HCT116 (cell line): ENCODE data around the gene SNHG17.

Source experiments
- ATF3 ChIP-seq: IDR thresholded peaks from 2 replicates; pipeline ENCODE4 v1.6.1; 2012
- CTCF ChIP-seq, 3 experiments: fragments of 200-600 bp in 1 of 3; sonication (generic) in 1 of 3; IDR thresholded peaks in 2 of 3; conservative IDR thresholded peaks in 1 of 3; 2 replicates each; pipeline ENCODE4 v1.5.1; 2012 to 2017; ENCODE audit warnings: low read depth in 2 of 3, low read length in 2 of 3, antibody characterized with exemption in 1 of 3, borderline replicate concordance in 1 of 3, control low read depth in 1 of 3, mild to moderate bottlenecking in 1 of 3, mixed read lengths in 1 of 3, mixed run types in 1 of 3, moderate library complexity in 1 of 3; ENCODE audit not compliant: insufficient read depth in 1 of 3
- EZH2 ChIP-seq: fragments of 200-600 bp; sonication (generic); IDR thresholded peaks from 2 replicates; pipeline ENCODE4 v1.6.1; 2017; ENCODE audit warnings: antibody characterized with exemption, mixed run types
- JUND ChIP-seq: IDR thresholded peaks from 2 replicates; pipeline ENCODE4 v1.6.1; 2012
- MAX ChIP-seq: IDR thresholded peaks from 2 replicates; pipeline ENCODE4 v1.6.1; 2012
- POLR2A ChIP-seq: IDR thresholded peaks from 2 replicates; pipeline ENCODE4 v1.7.0; 2011; ENCODE audit warnings: borderline replicate concordance; ENCODE audit not compliant: insufficient read depth, insufficient read length; ENCODE audit errors: extremely low read depth
- REST ChIP-seq: IDR thresholded peaks from 2 replicates; pipeline ENCODE4 v1.6.1; 2012; ENCODE audit warnings: low read depth
- YY1 ChIP-seq: IDR thresholded peaks from 2 replicates; pipeline ENCODE4 v1.6.1; 2011; ENCODE audit warnings: low read length, low read depth, moderate library complexity, mild to moderate bottlenecking; ENCODE audit not compliant: insufficient replicate concordance; ENCODE audit errors: extremely low read depth

- TF ChIP-seq ATF3: no peak
- no peak for TF ChIP-seq YY1
- TF ChIP-seq CTCF (IDR thresholded peaks at IDR 0.05 in 2 of 3, conservative IDR thresholded peaks at IDR 0.05 in 1 of 3; ENCODE audit: borderline replicate concordance in 1 of 3, insufficient read depth in 1 of 3, low read depth in 2 of 3, low read length in 2 of 3): no peak
- no peak for TF ChIP-seq POLR2A
- no peak for TF ChIP-seq REST
- no peak for TF ChIP-seq JUND
- TF ChIP-seq MAX: no peak
- TF ChIP-seq EZH2: no peak
Measured at GRCh38 chr20:38386004-38386403, 49.1 kb downstream of the SNHG17 start.
